Endothelial cell of umbilical vein (primary cell): ENCODE results near the gene GARIN5A. TPM values are rescaled to one million over a fixed set of nuclear protein-coding genes. Genes with fewer than 3 reads are reported as not detected.

Experiments
- BruUV-seq: library from RNA; stranded (reverse); fragments of 400-500 nt; replicated peaks from 2 replicates; lab custom pipeline; 2021; lab: Mats Ljungman, UMichigan
- CTCF ChIA-PET: fragments of 300-600, 350-600 bp; sonication (Branson Sonifier 250); formaldehyde crosslinking; loops from one replicate; lab custom pipeline; 2021; ENCODE audit warnings: antibody characterized with exemption, inconsistent platforms; lab: Charles Lee
- POLR2A ChIA-PET: fragments of 300-600, 350-600 bp; sonication (Branson Sonifier 250); formaldehyde crosslinking; loops from one replicate; lab custom pipeline; 2021; ENCODE audit warnings: antibody characterized with exemption, inconsistent platforms; lab: Charles Lee
- DNase-seq: peaks from one replicate; pipeline ENCODE4 v3.0.0-alpha.2; 2011; ENCODE audit warnings: low read depth, low spot score
- FAIRE-seq: peaks from 2 replicates; lab custom pipeline; 2011; peaks lifted over from hg19 to GRCh38; lab: Jason Lieb, UNC
- H2AFZ ChIP-seq: 2 replicates; pipeline ENCODE4 v1.6.0; 2012; ENCODE audit warnings: low read depth, low read length, control low read depth, inconsistent platforms
- H3K27ac ChIP-seq: 2 replicates; pipeline ENCODE4 v1.5.1; 2011; ENCODE audit warnings: low read depth, mild to moderate bottlenecking, control low read depth, low read length, moderate library complexity; ENCODE audit not compliant: insufficient read depth
- H3K27me3 ChIP-seq, 2 experiments: 2 replicates each; pipeline versions ENCODE4 v1.6.0 to v1.6.1; 2011; ENCODE audit warnings: low read length in 2 of 2, mixed read lengths in 1 of 2; ENCODE audit not compliant: control insufficient read depth in 2 of 2, insufficient read depth in 2 of 2
- H3K36me3 ChIP-seq, 2 experiments: 2 replicates in 1 of 2; 3 replicates in 1 of 2; pipeline ENCODE4 v1.5.1; 2011; ENCODE audit warnings: low read length in 2 of 2, mild to moderate bottlenecking in 1 of 2, moderate library complexity in 1 of 2; ENCODE audit not compliant: control insufficient read depth in 2 of 2, insufficient read depth in 2 of 2; ENCODE audit errors: extremely low read depth in 1 of 2
- H3K4me1 ChIP-seq: 3 replicates; pipeline ENCODE4 v1.5.1; 2011; ENCODE audit warnings: mild to moderate bottlenecking, low read length; ENCODE audit not compliant: control insufficient read depth, insufficient read depth; ENCODE audit errors: extremely low read depth
- H3K4me2 ChIP-seq: 2 replicates; pipeline ENCODE4 v1.6.1; 2011; ENCODE audit warnings: low read length, control low read depth, mixed read lengths; ENCODE audit not compliant: insufficient read depth
- H3K4me3 ChIP-seq, 3 experiments: fragments of 200-600 bp in 1 of 3; sonication (generic), shearing (Covaris generic) in 1 of 3; replicated peaks in 1 of 3; 2 replicates each; pipeline ENCODE4 v1.5.1; 2011 to 2016; ENCODE audit warnings: control low read depth in 3 of 3, low read length in 3 of 3, mild to moderate bottlenecking in 2 of 3, inconsistent platforms in 1 of 3, low read depth in 1 of 3, moderate library complexity in 1 of 3; ENCODE audit not compliant: insufficient read depth in 1 of 3
- H3K79me2 ChIP-seq: 2 replicates; pipeline ENCODE4 v1.6.0; 2012; ENCODE audit warnings: low read length, inconsistent platforms; ENCODE audit not compliant: control insufficient read depth, insufficient read depth
- H3K9ac ChIP-seq: replicated peaks from 2 replicates; pipeline ENCODE3; 2011; ENCODE audit warnings: low read length, control low read depth; ENCODE audit not compliant: insufficient read depth; ENCODE audit errors: extremely low read depth
- H3K9me1 ChIP-seq: replicated peaks from 3 replicates; pipeline ENCODE4 v1.6.0; 2011; ENCODE audit warnings: mild to moderate bottlenecking, low read length; ENCODE audit not compliant: control insufficient read depth, insufficient read depth; ENCODE audit errors: extremely low read depth
- H3K9me3 ChIP-seq: replicated peaks from 2 replicates; pipeline ENCODE4 v1.5.1; 2012; ENCODE audit warnings: low read length, inconsistent platforms; ENCODE audit not compliant: control insufficient read depth, insufficient read depth
- H4K20me1 ChIP-seq: replicated peaks from 2 replicates; pipeline ENCODE3; 2011; ENCODE audit warnings: mild to moderate bottlenecking, low read length; ENCODE audit not compliant: control insufficient read depth, insufficient read depth; ENCODE audit errors: extremely low read depth
- EZH2 ChIP-seq: IDR thresholded peaks from 2 replicates; pipeline ENCODE4 v1.6.1; 2012; ENCODE audit warnings: borderline replicate concordance, low read depth, mild to moderate bottlenecking, moderate library complexity, low read length, inconsistent platforms; ENCODE audit not compliant: severe bottlenecking
- FOS ChIP-seq: IDR thresholded peaks from 2 replicates; pipeline ENCODE4 v1.6.1; 2011; ENCODE audit warnings: mild to moderate bottlenecking, low read length, moderate library complexity, borderline replicate concordance; ENCODE audit not compliant: insufficient read depth
- GATA2 ChIP-seq: IDR thresholded peaks from 2 replicates; pipeline ENCODE4 v1.7.0; 2011; ENCODE audit warnings: low read depth, mild to moderate bottlenecking, moderate library complexity, mixed read lengths, low read length; ENCODE audit not compliant: insufficient read length, insufficient read depth
- JUN ChIP-seq: IDR thresholded peaks from 2 replicates; pipeline ENCODE4 v1.6.1; 2011; ENCODE audit warnings: borderline replicate concordance, low read depth; ENCODE audit not compliant: insufficient read length, insufficient read depth
- MAX ChIP-seq: IDR thresholded peaks from 2 replicates; pipeline ENCODE4 v1.6.1; 2011; ENCODE audit not compliant: insufficient read depth, insufficient read length
- MYC ChIP-seq: IDR thresholded peaks from one replicate; pipeline ENCODE4 v1.6.1; 2011; ENCODE audit warnings: mild to moderate bottlenecking, low read depth, low read length
- POLR2A ChIP-seq: IDR thresholded peaks from 2 replicates; pipeline ENCODE4 v1.6.1; 2012; ENCODE audit warnings: low read depth, mild to moderate bottlenecking, control low read depth, low read length
- POLR2AphosphoS5 ChIP-seq: IDR thresholded peaks from 2 replicates; pipeline ENCODE4 v1.6.1; 2012; ENCODE audit warnings: low read depth, mild to moderate bottlenecking, control low read depth, low read length, moderate library complexity; ENCODE audit not compliant: insufficient read depth
- dilution Hi-C: fragments of 300-500 bp; cut with MboI; formaldehyde crosslinking; loops from one replicate; pipeline ENCODE4 v1.15.0; 2019; ENCODE audit warnings: low sequenced_read_pairs; ENCODE audit not compliant: extremely low pct_ligation_motif_present
- intact Hi-C: fragments of 100-400 bp; cut with micrococcal nuclease; formaldehyde crosslinking; loops from one replicate; pipeline ENCODE4 v1.10.0; 2022
- polyA plus RNA-seq, 4 experiments: library from polyadenylated mRNA; depleted of rRNA in 3 of 4; stranded (reverse) in 3 of 4; unstranded in 1 of 4; fragments of >200 nt; gene quantifications; 2 replicates each; pipeline versions ENCODE4 v1.2.1 to v1.2.3, GENCODE V29; 2011 to 2012; ENCODE audit warnings: missing spikeins in 1 of 4
- total RNA-seq: library from RNA; stranded (reverse); gene quantifications from 2 replicates; pipeline ENCODE4 v1.2.3, GENCODE V29; 2021
- TF ChIP-seq, protein P1 (sequence below), 2 donors: IDR thresholded peaks; 1 replicate in 1 of 2; 2 replicates in 1 of 2; pipeline ENCODE4 v1.5.1; 2011; ENCODE audit warnings: low read length in 2 of 2, mild to moderate bottlenecking in 2 of 2, moderate library complexity in 2 of 2, control low read depth in 1 of 2, inconsistent platforms in 1 of 2, low read depth in 1 of 2; ENCODE audit not compliant: insufficient read depth in 1 of 2; ENCODE audit errors: extremely low read depth in 1 of 2

The GARIN5A gene
- total and polyA plus RNA-seq, 2 donors (not counting 3 experiments of a cell fraction or from before 2014, with no cell fraction given) = 0.44 to 0.76 TPM

- CTCF ChIA-PET = interaction anchor here (7.4 kb wide), 1 partner anchor 15 kb away, joined by 41 read pairs; no protein-coding TSS in a partner anchor
- H3K79me2 ChIP-seq = no peaks in the 10 kb centered on the region
- no peaks in the 10 kb centered on the region for H4K20me1 ChIP-seq
- dilution Hi-C loops = no loop called here
- no peaks in the 10 kb centered on the region for H3K36me3 ChIP-seq
- POLR2A ChIA-PET = no interaction called here
- H3K9me3 ChIP-seq = no peaks in the 10 kb centered on the region
- H2AFZ ChIP-seq = no peak overlapping the region
- no peaks in the 10 kb centered on the region for H3K9me1 ChIP-seq
- H3K27me3 ChIP-seq = no peaks in the 10 kb centered on the region
- no TSS peak for BruUV-seq
- DNase-seq (no peak), FAIRE-seq (no peak)
- H3K4me1 ChIP-seq = no peaks in the 10 kb centered on the region
- no peak overlapping the region for H3K4me3 ChIP-seq
- H3K27ac ChIP-seq = no peak overlapping the region
- TF ChIP-seq MYC (no peak), POLR2AphosphoS5 (no peak), POLR2A (no peak), GATA2 (no peak), MAX (no peak), JUN (no peak), FOS (no peak), EZH2 (no peak)
- TF ChIP-seq, protein P1, sequence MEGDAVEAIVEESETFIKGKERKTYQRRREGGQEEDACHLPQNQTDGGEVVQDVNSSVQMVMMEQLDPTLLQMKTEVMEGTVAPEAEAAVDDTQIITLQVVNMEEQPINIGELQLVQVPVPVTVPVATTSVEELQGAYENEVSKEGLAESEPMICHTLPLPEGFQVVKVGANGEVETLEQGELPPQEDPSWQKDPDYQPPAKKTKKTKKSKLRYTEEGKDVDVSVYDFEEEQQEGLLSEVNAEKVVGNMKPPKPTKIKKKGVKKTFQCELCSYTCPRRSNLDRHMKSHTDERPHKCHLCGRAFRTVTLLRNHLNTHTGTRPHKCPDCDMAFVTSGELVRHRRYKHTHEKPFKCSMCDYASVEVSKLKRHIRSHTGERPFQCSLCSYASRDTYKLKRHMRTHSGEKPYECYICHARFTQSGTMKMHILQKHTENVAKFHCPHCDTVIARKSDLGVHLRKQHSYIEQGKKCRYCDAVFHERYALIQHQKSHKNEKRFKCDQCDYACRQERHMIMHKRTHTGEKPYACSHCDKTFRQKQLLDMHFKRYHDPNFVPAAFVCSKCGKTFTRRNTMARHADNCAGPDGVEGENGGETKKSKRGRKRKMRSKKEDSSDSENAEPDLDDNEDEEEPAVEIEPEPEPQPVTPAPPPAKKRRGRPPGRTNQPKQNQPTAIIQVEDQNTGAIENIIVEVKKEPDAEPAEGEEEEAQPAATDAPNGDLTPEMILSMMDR (IDR thresholded peaks at IDR 0.05; ENCODE audit: extremely low read depth in 1 of 2, insufficient read depth in 1 of 2, low read depth in 1 of 2, low read length in 2 of 2) = no peak
- no peak overlapping the region for H3K9ac ChIP-seq
- H3K4me2 ChIP-seq = no peak overlapping the region
- intact Hi-C loops = no loop called here
These were observed 46.2 kb upstream of the GARIN5A start for GRCh38 chr19:50522881-50523280.
